GM19397 (cell line): Measurements from ENCODE around the gene SMARCA2.
A peak's percentile ranks its signal among the peaks of the same experiment; 100 is the strongest.
"Not testable (repeated sequence)": the region's sequence is repeated elsewhere in the genome, so short reads cannot be mapped to it uniquely, and the experiment has no call there.

Experiments used
- ATAC-seq: cut with Tn5 transposase; IDR thresholded peaks from one replicate; pipeline ENCODE4 v1.9.1; 2021; ENCODE audit warnings: mild to moderate bottlenecking, moderate library complexity; ENCODE audit not compliant: unreplicated experiment

SMARCA2 gene

DNA sequence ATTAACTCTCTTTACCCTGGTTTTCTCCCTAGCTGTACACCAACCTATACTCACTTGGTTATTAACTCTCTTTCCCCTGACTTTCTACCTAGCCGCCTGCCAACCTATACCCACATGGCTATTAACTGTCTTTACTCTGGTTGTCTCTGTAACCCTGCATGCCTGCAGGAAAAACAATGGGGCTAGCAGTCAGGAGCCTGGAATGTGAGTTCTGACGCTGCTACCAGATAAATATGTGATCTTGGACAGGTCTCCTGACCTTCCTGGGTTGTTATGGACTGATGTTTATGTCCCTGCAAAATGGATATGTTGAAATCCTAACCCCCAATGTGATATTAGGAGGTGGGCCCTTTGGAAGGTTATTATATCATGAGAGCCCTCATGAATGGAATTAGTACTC lies 119.2 kb downstream of the SMARCA2 start:
- no peak for ATAC-seq

DNA sequence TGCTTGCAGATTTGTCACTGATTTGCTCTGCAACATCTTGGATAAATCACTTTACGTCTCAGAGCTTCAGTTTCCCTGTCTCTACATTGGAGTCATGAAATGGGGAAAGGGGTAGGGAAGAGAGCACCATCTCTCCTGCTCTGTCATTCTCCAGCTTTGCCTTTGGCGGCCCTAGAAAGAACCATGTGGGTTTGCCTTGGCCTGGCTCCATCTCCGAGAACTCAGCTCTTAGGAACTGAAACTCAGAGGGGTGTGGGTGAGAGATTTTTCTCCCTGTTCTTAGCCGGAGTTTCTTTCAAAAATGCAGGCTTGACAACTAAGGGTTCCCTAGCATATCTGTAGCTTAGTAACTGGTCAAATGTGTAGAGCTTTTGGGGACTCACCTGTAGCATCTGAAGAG lies 123.5 kb downstream of the SMARCA2 start:
- no peak for ATAC-seq

DNA sequence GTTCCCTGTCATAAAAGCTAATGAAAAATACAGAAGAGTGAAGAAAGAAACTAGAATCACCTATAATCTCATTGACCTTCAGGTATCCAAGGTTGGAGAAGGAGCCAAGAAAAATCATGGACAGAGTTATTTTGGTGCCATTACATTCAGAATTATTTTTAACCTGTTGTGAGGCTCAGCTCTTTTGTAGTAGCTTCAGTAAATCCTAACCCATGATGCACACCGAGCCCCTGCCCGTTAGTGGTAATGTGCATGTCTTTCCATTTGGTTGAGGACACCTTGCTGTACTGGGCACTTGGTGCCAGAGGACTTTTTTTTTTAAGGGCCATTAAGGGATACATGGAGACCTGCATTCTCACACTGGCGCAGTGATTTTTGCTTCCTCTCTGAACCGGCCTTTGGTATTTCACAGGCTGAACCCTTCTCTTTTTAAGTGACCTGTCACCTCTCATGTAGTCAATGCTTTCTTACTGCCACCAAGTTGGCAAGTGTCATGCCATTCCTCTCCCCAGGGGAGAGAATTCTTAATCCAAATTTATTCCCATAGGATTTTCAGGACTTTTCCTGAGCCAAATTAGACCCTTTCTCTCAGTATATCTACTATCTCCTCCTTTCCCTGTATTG lies 125.6 kb downstream of the SMARCA2 start:
- ATAC-seq: no peak

- no peak for ATAC-seq
Measured at GRCh38 chr9:2142212-2142611, 127.1 kb downstream of the SMARCA2 start.

- no peak for ATAC-seq
Measured at GRCh38 chr9:2144619-2145018, 129.5 kb downstream of the SMARCA2 start.

- ATAC-seq: no peak
Measured at GRCh38 chr9:2145746-2146145, 130.6 kb downstream of the SMARCA2 start.

DNA sequence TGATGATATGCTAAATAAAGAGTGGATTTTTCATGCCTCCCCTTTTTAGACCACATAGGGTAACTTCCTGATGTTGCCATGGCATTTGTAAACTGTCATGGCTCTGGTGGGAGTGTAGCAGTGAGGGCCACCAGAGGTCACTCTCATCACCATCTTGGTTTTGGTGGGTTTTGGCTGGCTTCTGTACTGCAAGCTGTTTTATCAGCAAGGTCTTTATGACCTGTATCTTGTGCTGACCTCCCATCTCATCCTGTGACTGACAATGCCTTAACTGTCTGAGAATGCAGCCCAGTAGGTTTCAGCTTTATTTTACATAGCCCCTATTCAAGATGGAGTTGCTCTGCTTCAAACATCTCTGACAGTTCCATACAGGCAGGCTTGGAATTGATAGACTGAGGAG lies 131.6 kb downstream of the SMARCA2 start:
- ATAC-seq: not testable (repeated sequence)

DNA sequence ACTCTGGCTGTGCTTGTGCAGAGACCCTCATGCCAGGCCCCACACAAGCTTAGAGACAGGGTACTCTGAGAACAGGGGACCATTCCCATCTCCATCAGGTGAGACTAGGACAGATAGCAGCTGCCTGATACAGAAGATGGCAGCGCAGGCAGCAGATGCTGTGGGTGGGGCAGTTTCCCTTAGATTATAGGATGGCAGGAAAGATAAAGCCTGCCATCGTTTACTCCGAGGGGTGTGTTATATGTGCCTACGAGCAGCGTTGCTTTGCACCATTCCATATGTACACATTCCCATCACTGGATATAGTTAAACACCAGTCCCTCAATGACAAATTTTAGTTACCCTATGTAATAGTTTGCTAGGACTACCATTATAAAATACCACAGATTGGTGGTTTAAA lies 135.2 kb downstream of the SMARCA2 start:
- ATAC-seq: no peak

DNA sequence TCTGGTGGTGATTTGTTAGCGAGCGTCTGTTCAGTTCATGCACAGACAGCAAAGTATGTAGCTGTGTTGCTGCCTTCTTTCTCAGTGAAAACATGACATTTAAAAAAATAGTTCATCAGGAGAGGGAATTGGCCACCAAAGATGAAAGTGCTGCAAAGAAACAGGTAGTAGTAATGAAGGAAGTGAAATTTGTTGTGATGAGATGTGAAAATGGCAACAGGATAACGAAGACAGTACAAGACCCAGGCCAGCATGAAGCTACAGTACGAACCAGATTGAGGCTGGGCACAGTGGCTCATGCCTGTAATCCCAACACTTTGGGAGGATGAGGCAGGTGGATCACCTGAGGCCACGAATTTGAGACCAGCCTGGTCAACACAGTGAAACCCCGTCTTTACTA lies 136.0 kb downstream of the SMARCA2 start:
- no peak for ATAC-seq

DNA sequence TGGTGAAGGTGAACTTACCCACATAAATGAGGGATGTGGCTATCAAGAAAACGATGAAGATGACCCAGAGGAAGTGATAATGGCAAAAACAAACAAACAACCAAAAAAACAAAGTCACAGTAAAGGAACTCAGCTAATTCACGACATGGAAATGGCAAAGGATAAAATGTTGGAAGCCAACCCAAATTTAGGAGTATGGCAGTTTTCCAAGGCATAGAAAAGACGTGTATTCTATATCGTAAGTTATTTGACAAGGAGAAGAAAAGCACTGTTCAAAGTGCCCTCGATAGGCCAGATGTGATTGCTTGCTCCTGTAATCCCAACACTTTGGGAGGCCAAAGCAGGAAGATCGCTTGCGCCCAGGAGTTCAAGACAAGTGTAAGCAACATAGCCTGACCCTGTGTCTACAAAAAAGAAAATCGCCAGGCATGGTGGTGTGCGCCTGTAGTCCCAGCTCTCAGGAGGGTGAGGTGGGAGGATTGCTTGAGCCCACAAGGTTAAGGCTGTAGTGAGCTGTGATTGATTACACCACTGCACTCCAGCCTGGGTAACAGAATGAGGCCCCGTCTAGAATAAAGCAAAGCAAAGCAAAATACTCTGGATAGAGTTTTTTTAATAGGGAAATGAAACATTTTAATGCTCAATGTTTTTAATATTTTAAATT lies 138.0 kb downstream of the SMARCA2 start:
- no peak for ATAC-seq

GRCh38 chr9:2153630-2154217 lies 138.6 kb downstream of the SMARCA2 start:
- ATAC-seq: no peak

DNA sequence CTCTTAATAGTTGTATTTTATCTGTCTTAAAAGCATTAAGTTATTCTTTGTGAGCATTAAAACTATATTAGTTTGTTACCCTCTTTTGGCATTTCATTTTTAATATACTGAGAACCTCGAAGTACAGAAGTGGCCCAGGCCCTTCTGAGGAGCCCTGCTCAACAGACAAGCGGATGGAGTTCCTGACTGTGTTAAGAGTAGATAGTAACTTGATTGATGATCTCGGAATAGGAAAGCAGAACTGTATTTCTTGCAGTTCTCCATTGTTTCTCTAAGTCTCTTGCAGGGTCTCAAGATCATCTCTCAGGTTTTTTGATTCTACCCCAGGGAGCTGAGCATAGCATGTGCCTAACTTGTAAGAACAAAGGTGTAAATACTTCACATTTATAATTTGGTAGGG lies 139.6 kb downstream of the SMARCA2 start:
- no peak for ATAC-seq

DNA sequence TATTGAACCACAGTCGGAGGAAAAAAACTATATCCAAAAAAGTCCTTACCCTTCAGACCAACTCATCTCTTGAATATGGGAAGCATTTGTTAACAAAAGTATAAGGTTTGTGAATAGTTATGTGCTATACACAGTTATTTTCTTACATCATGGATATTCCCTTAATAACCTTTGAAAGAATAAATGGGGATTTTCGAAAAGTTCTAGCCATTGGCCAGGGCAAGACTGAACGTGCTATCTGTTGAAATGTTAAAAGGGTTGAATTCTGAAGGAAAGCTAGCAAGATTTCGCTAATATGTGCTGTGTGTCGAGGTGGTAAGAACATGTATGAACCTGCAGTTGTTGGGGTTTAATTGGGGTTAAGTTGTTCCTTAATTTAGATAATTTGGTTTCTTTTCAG lies 140.8 kb downstream of the SMARCA2 start:
- ATAC-seq: no peak

DNA sequence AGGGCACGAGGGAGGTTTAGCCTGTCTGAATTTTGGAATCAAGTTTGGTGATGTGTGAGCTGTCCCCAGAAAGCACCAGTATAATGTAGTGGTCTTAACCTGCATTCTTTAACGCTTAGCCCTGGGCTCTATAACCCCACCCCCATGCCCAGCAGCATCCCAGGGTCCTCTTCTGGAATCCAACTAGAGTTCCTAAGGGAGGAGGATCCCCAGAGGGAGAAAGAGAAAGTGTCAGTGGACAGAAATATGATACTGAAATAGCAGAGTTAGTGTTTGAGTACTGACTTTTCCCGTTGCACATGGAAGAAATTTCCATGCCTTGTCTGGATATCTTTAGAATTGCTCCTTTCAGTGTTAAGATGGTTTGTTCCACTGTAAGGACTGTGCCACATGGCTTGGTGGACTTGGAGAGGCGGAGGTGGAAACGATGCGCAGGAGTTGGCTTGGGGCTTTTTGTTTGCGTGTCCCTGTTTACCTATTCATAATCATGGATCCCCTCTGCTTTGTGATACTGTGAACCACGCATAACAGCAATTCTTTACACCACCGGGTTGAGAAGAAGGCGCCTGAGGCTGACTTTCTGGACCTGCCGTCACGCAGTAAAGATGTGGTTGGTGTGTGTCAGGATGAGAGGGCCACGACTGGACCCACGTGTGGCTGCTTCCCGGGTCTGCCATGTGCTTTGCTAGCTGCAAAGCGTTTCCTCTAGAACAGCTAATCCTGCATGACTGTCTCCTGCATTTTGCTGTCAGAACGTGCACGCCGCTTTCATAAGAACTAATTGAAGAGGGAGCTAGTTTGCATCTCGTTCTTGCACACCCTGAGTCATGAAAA lies 142.3 kb downstream of the SMARCA2 start:
- peak; percentile 42 for ATAC-seq

DNA sequence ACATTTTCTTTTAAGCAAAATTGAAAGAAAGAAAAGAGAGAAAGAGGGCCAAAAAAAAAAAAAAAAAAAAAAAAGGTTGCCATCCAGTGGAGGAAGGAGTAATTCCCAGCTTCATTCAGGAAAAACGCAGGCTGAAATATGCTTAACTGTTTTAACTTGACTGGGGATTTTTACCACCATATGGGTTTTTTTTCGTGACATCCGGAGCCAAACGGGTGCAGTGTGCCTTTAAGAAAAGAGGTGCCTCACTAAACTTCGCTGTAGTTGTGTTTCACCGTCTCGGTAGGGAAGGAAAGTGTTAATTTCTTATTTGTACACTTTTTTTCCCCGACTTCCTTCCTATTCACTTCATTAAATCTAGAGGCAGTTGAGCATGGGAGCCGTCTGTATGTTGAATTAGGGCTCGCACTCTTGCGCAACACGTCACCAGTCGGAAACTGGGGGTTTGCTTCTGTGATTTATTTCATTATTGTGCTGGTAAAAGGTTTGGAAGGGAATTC lies 143.0 kb downstream of the SMARCA2 start:
- ATAC-seq: peak; percentile 53

GRCh38 chr9:2158766-2159430 lies 143.8 kb downstream of the SMARCA2 start:
- no peak for ATAC-seq

- ATAC-seq: no peak
Measured at GRCh38 chr9:2159521-2160454, 144.6 kb downstream of the SMARCA2 start.

GRCh38 chr9:2161661-2162060 lies 146.5 kb downstream of the SMARCA2 start:
- ATAC-seq: no peak

- ATAC-seq: no peak
Measured at GRCh38 chr9:2163231-2163885, 148.2 kb downstream of the SMARCA2 start.
